Fibroblast of upper back skin (primary cell): ENCODE results near the gene COL27A1.
A peak's percentile ranks its signal among the peaks of the same experiment; 100 is the strongest.

Experiments
- DNase-seq: peaks from one replicate; pipeline ENCODE4 v3.0.0-alpha.2; 2013

The COL27A1 gene

GRCh38 chr9:114275246-114276004 lies 120.1 kb downstream of the COL27A1 start:
- DNase-seq: no peak

GRCh38 chr9:114276908-114277821 lies 121.8 kb downstream of the COL27A1 start:
- DNase-seq: peak; percentile 94

- no peak for DNase-seq
Measured at GRCh38 chr9:114278356-114278755, 123.0 kb downstream of the COL27A1 start.

- DNase-seq: peak; percentile 45
Measured at GRCh38 chr9:114278881-114279570, 123.7 kb downstream of the COL27A1 start.

- no peak for DNase-seq
Measured at GRCh38 chr9:114279693-114280092, 124.4 kb downstream of the COL27A1 start.

- peak; percentile 91 for DNase-seq
Measured at GRCh38 chr9:114280636-114281472, 125.5 kb downstream of the COL27A1 start.

GRCh38 chr9:114281473-114282103 lies 126.3 kb downstream of the COL27A1 start:
- peak; percentile 87 for DNase-seq

GRCh38 chr9:114282104-114282485 lies 126.8 kb downstream of the COL27A1 start:
- DNase-seq: no peak

- no peak for DNase-seq
Measured at GRCh38 chr9:114282507-114282906, 127.2 kb downstream of the COL27A1 start.

- peak; percentile 96 for DNase-seq
Measured at GRCh38 chr9:114282926-114283325, 127.6 kb downstream of the COL27A1 start.

- DNase-seq: no peak
Measured at GRCh38 chr9:114283551-114284111, 128.3 kb downstream of the COL27A1 start.

GRCh38 chr9:114284316-114285060 lies 129.2 kb downstream of the COL27A1 start:
- no peak for DNase-seq

- DNase-seq: peak; percentile 96
Measured at GRCh38 chr9:114285166-114285867, 130.0 kb downstream of the COL27A1 start.

GRCh38 chr9:114286146-114286679 lies 130.9 kb downstream of the COL27A1 start:
- no peak for DNase-seq

- DNase-seq: peak; percentile 25
Measured at GRCh38 chr9:114287001-114287762, 131.8 kb downstream of the COL27A1 start.

GRCh38 chr9:114287763-114288192 lies 132.4 kb downstream of the COL27A1 start:
- DNase-seq: no peak

GRCh38 chr9:114288193-114289091 lies 133.1 kb downstream of the COL27A1 start:
- DNase-seq: peak; percentile 82

GRCh38 chr9:114289106-114289505 lies 133.8 kb downstream of the COL27A1 start:
- no peak for DNase-seq
